Measurements from ENCODE around the gene CFAP161. TPM values are rescaled to one million over a fixed set of nuclear protein-coding genes. Genes with fewer than 3 reads are reported as not detected.

Gene CFAP161
- total and polyA plus RNA-seq, 2 of the 13 experiments (the other 11 are each of a cell fraction or from before 2014, with no cell fraction given) = not detected

- Histone ChIP-seq H3K36me3 (replicated peaks in 1 of 2; ENCODE audit: control insufficient read depth in 1 of 2, insufficient read depth in 2 of 2, low read length in 2 of 2) (no peaks in the 10 kb centered on the region), H3K27ac (ENCODE audit: extremely low read length, insufficient read depth, low read length) (no peak overlapping the region), H2AFZ (ENCODE audit: low read length) (no peak overlapping the region), H4K20me1 (ENCODE audit: insufficient read depth, low read length) (no peaks in the 10 kb centered on the region), H3K4me2 (ENCODE audit: low read depth, low read length) (no peak overlapping the region), H3K4me1 (ENCODE audit: insufficient read depth, low read length) (no peaks in the 10 kb centered on the region), H3K4me3 (replicated peaks in 1 of 3; ENCODE audit: insufficient read depth in 1 of 3, low read depth in 2 of 3, low read length in 3 of 3) (no peak overlapping the region), H3K79me2 (ENCODE audit: insufficient read depth, low read length) (no peaks in the 10 kb centered on the region), H3K9ac (ENCODE audit: insufficient read depth, low read depth, low read length) (no peak overlapping the region), H3K9me3 (ENCODE audit: low read length) (no peaks in the 10 kb centered on the region), H3K27me3 (ENCODE audit: control insufficient read depth in 1 of 2, insufficient read depth in 2 of 2, low read length in 2 of 2) (peaks cover 0 to 7% of the 10 kb centered on the region in 2 experiments; a peak in 1 of 5 replicates)
- ATAC-seq (no peak), FAIRE-seq (no peak), DNase-seq (ENCODE audit: low spot score) (no peak)
- 30% methylated on average over 6 of the region's 11 CpGs for WGBS (ENCODE audit: low lambda C conversion rate)
- TF ChIP-seq ZFP62 (CRISPR knock-in tag; IDR thresholded peaks at IDR 0.05) (no peak), KDM2A (CRISPR knock-in tag; IDR thresholded peaks at IDR 0.05; ENCODE audit: borderline replicate concordance, low read depth) (no peak), REST (IDR thresholded peaks at IDR 0.05; ENCODE audit: borderline replicate concordance in 1 of 2, low read depth in 1 of 2, low read length in 2 of 2) (no peak), SMAD3 (CRISPR knock-in tag; IDR thresholded peaks at IDR 0.05) (no peak), HNRNPLL (IDR thresholded peaks at IDR 0.05; ENCODE audit: low read depth, low read length, poor library complexity, severe bottlenecking) (no peak), ZNF670 (CRISPR knock-in tag; IDR thresholded peaks at IDR 0.05; ENCODE audit: borderline replicate concordance) (no peak), MXD4 (CRISPR knock-in tag; IDR thresholded peaks at IDR 0.05) (no peak), SALL1 (CRISPR knock-in tag; IDR thresholded peaks at IDR 0.05) (no peak), ZNF552 (CRISPR knock-in tag; IDR thresholded peaks at IDR 0.05; ENCODE audit: borderline replicate concordance) (no peak), CTCF (CRISPR knock-in tag; IDR thresholded peaks at IDR 0.05) (no peak), GZF1 (CRISPR knock-in tag; IDR thresholded peaks at IDR 0.05) (no peak), ZNF337 (CRISPR knock-in tag; IDR thresholded peaks at IDR 0.05; ENCODE audit: borderline replicate concordance, low read depth) (no peak), FOXK2 (IDR thresholded peaks at IDR 0.05) (no peak), TARDBP (CRISPR knock-in tag; IDR thresholded peaks at IDR 0.05) (no peak), ERF (CRISPR knock-in tag; IDR thresholded peaks at IDR 0.05) (no peak), MIXL1 (CRISPR knock-in tag; IDR thresholded peaks at IDR 0.05) (no peak), ZNF816 (CRISPR knock-in tag; IDR thresholded peaks at IDR 0.05; ENCODE audit: borderline replicate concordance) (no peak), NCOR1 (IDR thresholded peaks at IDR 0.05; ENCODE audit: borderline replicate concordance, low read length) (no peak), ZNF30 (CRISPR knock-in tag; IDR thresholded peaks at IDR 0.05) (no peak), HOXA7 (CRISPR knock-in tag; IDR thresholded peaks at IDR 0.05) (no peak)
- POLR2A ChIA-PET = no interaction called here
- CTCF ChIA-PET (ENCODE audit: low intra/inter-chr PET ratio, low total read pairs) = no interaction called here
- BruUV-seq (replicated peaks) = no TSS peak
- intact Hi-C loops (cut with micrococcal nuclease; ENCODE audit: unreplicated experiment) (no loop called here), in situ Hi-C loops (cut with HindIII; ENCODE audit: extremely low pct_ligation_motif_present, low pct_unique_long_range_greater_than_20kb) (no loop called here)
Measured at GRCh38 chr15:81189583-81190283, 55.7 kb downstream of the CFAP161 start.

Data from HepG2 (cell line).